GM12878 (cell line): ENCODE results near the gene ZKSCAN5. TPM values are rescaled to one million over a fixed set of nuclear protein-coding genes. Genes with fewer than 3 reads are reported as not detected.

Source experiments
- ATF3 ChIP-seq: IDR thresholded peaks from 2 replicates; pipeline ENCODE4 v1.6.1; 2011; ENCODE audit warnings: low read depth, mild to moderate bottlenecking, low read length, moderate library complexity, borderline replicate concordance; ENCODE audit errors: extremely low read depth
- ATF7 ChIP-seq: fragments of 450-650 bp; IDR thresholded peaks from 2 replicates; pipeline ENCODE4 v1.6.1; 2016; ENCODE audit warnings: low read depth, mild to moderate bottlenecking
- CBX5 ChIP-seq: sonication (generic); IDR thresholded peaks from 2 replicates; pipeline ENCODE4 v1.6.1; 2016; ENCODE audit warnings: low read depth, moderate library complexity, mild to moderate bottlenecking, inconsistent platforms
- CEBPB ChIP-seq, 2 experiments: fragments of 150-350 bp in 1 of 2; IDR thresholded peaks; 2 replicates each; pipeline ENCODE4 v1.6.1; 2012 to 2014; ENCODE audit warnings: low read depth in 2 of 2, low read length in 2 of 2, borderline replicate concordance in 1 of 2, inconsistent platforms in 1 of 2
- CHD4 ChIP-seq: fragments of 200-600 bp; sonication (generic); IDR thresholded peaks from 2 replicates; pipeline ENCODE4 v1.6.1; 2016; ENCODE audit warnings: mild to moderate bottlenecking
- GATAD2B ChIP-seq: fragments of 450-650 bp; conservative IDR thresholded peaks from 2 replicates; pipeline ENCODE4 v1.6.1; 2017; ENCODE audit warnings: low read depth, mild to moderate bottlenecking, moderate library complexity
- MAX ChIP-seq: IDR thresholded peaks from 2 replicates; pipeline ENCODE4 v1.6.1; 2012; ENCODE audit warnings: low read depth, low read length, improper control_type of control experiment
- MTA3 ChIP-seq: IDR thresholded peaks from 2 replicates; pipeline ENCODE4 v1.6.1; 2012; ENCODE audit warnings: low read length, inconsistent platforms, borderline replicate concordance
- MYC ChIP-seq: IDR thresholded peaks from 2 replicates; pipeline ENCODE4 v1.6.1; 2011; ENCODE audit warnings: mild to moderate bottlenecking, low read length, moderate library complexity, inconsistent platforms; ENCODE audit not compliant: insufficient read depth, insufficient replicate concordance, insufficient read length, severe bottlenecking
- NFYA ChIP-seq: IDR thresholded peaks from 2 replicates; pipeline ENCODE4 v1.6.1; 2011; ENCODE audit warnings: low read depth, mild to moderate bottlenecking, low read length, improper control_type of control experiment, borderline replicate concordance
- NR2C1 ChIP-seq: fragments of 450-650 bp; IDR thresholded peaks from 2 replicates; pipeline ENCODE4 v1.6.1; 2017; ENCODE audit warnings: antibody characterized with exemption, mild to moderate bottlenecking, moderate library complexity
- NR2C2 ChIP-seq: IDR thresholded peaks from 2 replicates; pipeline ENCODE4 v1.6.1; 2011; ENCODE audit warnings: borderline replicate concordance, low read depth; ENCODE audit not compliant: control insufficient read depth, insufficient read length
- NR2F1 ChIP-seq: fragments of 450-650 bp; conservative IDR thresholded peaks from 2 replicates; pipeline ENCODE4 v1.6.1; 2017; ENCODE audit warnings: mild to moderate bottlenecking
- PAX5 ChIP-seq: IDR thresholded peaks from 2 replicates; pipeline ENCODE4 v1.6.1; 2011; ENCODE audit warnings: low read depth, low read length, borderline replicate concordance
- POLR2AphosphoS2 ChIP-seq: IDR thresholded peaks from 2 replicates; pipeline ENCODE4 v1.6.1; 2011; ENCODE audit warnings: low read depth, mild to moderate bottlenecking, low read length, improper control_type of control experiment, moderate library complexity
- POLR2AphosphoS5 ChIP-seq: IDR thresholded peaks from 2 replicates; pipeline ENCODE4 v1.6.1; 2011; ENCODE audit warnings: mild to moderate bottlenecking, low read length, inconsistent platforms
- RBBP5 ChIP-seq: fragments of 200-600 bp; sonication (generic); conservative IDR thresholded peaks from 2 replicates; pipeline ENCODE4 v1.6.1; 2016
- RELA ChIP-seq: fragments of 450-650 bp; IDR thresholded peaks from 2 replicates; pipeline ENCODE4 v1.8.0; 2014; ENCODE audit warnings: borderline replicate concordance; ENCODE audit not compliant: partially characterized antibody
- RELB ChIP-seq: fragments of 450-650 bp; IDR thresholded peaks from 2 replicates; pipeline ENCODE4 v1.6.1; 2017; ENCODE audit warnings: low read depth, mild to moderate bottlenecking, moderate library complexity
- SRF ChIP-seq, 2 experiments: IDR thresholded peaks; 2 replicates each; pipeline ENCODE4 v1.6.1; 2011; ENCODE audit warnings: low read depth in 2 of 2, low read length in 2 of 2, mild to moderate bottlenecking in 1 of 2, moderate library complexity in 1 of 2
- TARDBP ChIP-seq: IDR thresholded peaks from 2 replicates; pipeline ENCODE4 v1.6.1; 2016; ENCODE audit warnings: borderline replicate concordance
- WRNIP1 ChIP-seq: IDR thresholded peaks from 2 replicates; pipeline ENCODE4 v1.6.1; 2011; ENCODE audit warnings: low read depth, low read length, improper control_type of control experiment, borderline replicate concordance
- ZNF592 ChIP-seq: fragments of 450-650 bp; IDR thresholded peaks from 2 replicates; pipeline ENCODE4 v1.6.1; 2017; ENCODE audit warnings: mild to moderate bottlenecking, moderate library complexity
- polyA plus RNA-seq, 11 experiments: library from polyadenylated mRNA; depleted of rRNA in 4 of 11; unstranded in 6 of 11; stranded (reverse) in 5 of 11; fragments of >200 nt; fragmentation: Nextera tagmentation in 4 of 11; fragmentation: Illumina TruSeq in 1 of 11; extraction: Ambion mirVana in 4 of 11; extraction: Trizol in 1 of 11; gene quantifications; 1 replicate in 1 of 11; 2 replicates in 10 of 11; pipeline versions ENCODE4 v1.2.1 to v1.2.3, GENCODE V29; 2011 to 2016; ENCODE audit warnings: inconsistent platforms in 2 of 11, missing spikeins in 2 of 11, low read depth in 1 of 11
- total RNA-seq, 4 experiments: library from RNA; depleted of rRNA in 3 of 4; stranded (reverse); fragments of >200 nt in 3 of 4; fragmentation: Illumina TruSeq in 1 of 4; extraction: Trizol in 1 of 4; gene quantifications; 2 replicates each; pipeline versions ENCODE4 v1.2.1 to v1.2.3, GENCODE V29; 2013 to 2021

The ZKSCAN5 gene
- total and polyA plus RNA-seq, 10 of the 15 experiments (the other 5 are each of a cell fraction or from before 2014, with no cell fraction given): 2.5 to 10.1 (median 7.7) TPM

GRCh38 chr7:99499721-99500636 lies 4.5 kb upstream of the ZKSCAN5 start, which contains the start of gene ZNF394 (continued):
- TF ChIP-seq SRF (IDR thresholded peaks at IDR 0.05; ENCODE audit: low read depth in 2 of 2, low read length in 2 of 2) (peak in 1 of 2 experiments; percentile 44; a peak in 1 of 4 replicates), MTA3 (peak; percentile 59; the same call in 1 of the 2 replicates), CHD4 (no peak), GATAD2B (no peak; the same call in none of the 2 replicates), RELB (peak; percentile 77; the same call in 1 of the 2 replicates), MAX (peak; percentile 39; the same call in 1 of the 2 replicates), PAX5 (0 out of 2 replicates have a peak, but pooled peaks have one; percentile 23), NR2C2 (no peak), RBBP5 (no peak), POLR2AphosphoS2 (peak; percentile 83), ZNF592 (no peak), NR2F1 (peak; percentile 35; the same call in 1 of the 2 replicates), ATF7 (peak; percentile 75), CBX5 (0 out of 2 replicates have a peak, but pooled peaks have one; percentile 79), NR2C1 (peak; percentile 77), RELA (no peak), CEBPB (IDR thresholded peaks at IDR 0.05; ENCODE audit: borderline replicate concordance in 1 of 2, low read depth in 2 of 2, low read length in 2 of 2) (no peak), POLR2AphosphoS5 (peak; percentile 97), ATF3 (no peak), TARDBP (peak; percentile 27; the same call in 1 of the 2 replicates), MYC (peak; percentile 38), NFYA (no peak), WRNIP1 (no peak)
